ENCODE results near the gene ADAMTSL2.

DNA sequence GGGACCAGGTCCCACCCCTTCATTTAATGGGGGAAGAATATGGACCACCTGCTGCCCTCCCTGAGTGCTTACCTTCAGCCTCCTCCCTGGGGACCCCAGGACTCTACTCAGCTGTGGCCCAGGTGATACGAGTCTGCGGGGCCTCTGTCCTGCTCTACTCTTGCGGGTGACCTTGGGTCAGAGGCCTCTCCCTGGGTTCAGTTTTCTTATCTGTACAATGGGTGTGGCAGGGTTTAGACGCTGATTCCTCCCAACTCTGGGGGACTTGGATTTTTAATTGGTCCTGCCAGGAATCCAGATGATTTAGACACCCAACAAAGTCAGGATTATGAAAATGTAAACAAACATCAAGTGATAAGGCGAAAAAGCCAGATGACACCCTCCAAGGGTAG is 49.7 kb downstream of the ADAMTSL2 start:
- TF ChIP-seq POLR2A (IDR thresholded peaks at IDR 0.05; ENCODE audit: low read depth): no peak
- TF ChIP-seq, protein P1, sequence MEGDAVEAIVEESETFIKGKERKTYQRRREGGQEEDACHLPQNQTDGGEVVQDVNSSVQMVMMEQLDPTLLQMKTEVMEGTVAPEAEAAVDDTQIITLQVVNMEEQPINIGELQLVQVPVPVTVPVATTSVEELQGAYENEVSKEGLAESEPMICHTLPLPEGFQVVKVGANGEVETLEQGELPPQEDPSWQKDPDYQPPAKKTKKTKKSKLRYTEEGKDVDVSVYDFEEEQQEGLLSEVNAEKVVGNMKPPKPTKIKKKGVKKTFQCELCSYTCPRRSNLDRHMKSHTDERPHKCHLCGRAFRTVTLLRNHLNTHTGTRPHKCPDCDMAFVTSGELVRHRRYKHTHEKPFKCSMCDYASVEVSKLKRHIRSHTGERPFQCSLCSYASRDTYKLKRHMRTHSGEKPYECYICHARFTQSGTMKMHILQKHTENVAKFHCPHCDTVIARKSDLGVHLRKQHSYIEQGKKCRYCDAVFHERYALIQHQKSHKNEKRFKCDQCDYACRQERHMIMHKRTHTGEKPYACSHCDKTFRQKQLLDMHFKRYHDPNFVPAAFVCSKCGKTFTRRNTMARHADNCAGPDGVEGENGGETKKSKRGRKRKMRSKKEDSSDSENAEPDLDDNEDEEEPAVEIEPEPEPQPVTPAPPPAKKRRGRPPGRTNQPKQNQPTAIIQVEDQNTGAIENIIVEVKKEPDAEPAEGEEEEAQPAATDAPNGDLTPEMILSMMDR (IDR thresholded peaks at IDR 0.05): no peak
- no peak for TF ChIP-seq POLR2AphosphoS5 (IDR thresholded peaks at IDR 0.05)
